GM21423 (cell line): ENCODE results near the gene BRIP1.
"Not testable (repeated sequence)": the region's sequence is repeated elsewhere in the genome, so short reads cannot be mapped to it uniquely, and the experiment has no call there.

Experiments
- ATAC-seq: cut with Tn5 transposase; IDR thresholded peaks from one replicate; pipeline ENCODE4 v1.9.1; 2021; ENCODE audit warnings: mild to moderate bottlenecking, moderate library complexity; ENCODE audit not compliant: unreplicated experiment

BRIP1 gene

GRCh38 chr17:61670691-61671090, 192.6 kb downstream of the BRIP1 start:
- ATAC-seq: no peak

DNA sequence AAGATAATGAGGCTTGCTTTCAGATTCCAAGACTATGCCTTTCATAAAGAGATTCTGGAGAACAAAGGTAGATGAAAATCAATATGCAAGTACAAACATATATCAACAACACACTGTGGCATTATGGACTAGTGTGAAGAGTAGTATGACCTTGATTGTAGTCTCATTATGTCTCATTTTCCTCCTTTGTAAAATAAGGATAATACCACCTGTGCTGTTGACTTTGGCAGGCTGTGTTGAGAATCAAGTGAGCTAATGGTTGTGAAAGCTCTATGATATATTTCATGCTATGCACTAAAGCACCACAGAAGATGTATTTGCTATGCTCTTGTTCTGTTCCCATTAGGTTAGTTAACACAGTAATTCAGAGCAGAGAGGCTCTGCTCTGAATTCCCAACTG, 193.8 kb downstream of the BRIP1 start:
- ATAC-seq: no peak

DNA sequence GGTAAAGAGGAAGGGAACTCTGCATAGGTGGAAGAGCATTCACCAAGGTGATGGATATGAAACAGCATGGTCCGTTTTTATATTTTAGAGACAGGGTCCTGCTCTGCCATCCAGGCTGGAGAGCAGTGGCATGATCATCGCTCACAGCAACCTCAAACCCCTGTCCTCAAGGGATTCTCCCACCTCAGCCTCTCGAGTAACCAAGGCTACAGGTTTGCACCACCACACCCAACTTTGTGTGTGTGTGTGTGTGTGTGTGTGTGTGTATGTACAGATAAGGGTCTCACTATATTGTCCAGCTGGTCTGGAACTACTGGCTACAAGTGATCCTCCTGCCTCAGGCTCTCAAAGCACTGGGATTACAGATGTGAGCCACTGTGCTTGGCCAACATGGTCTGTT, 194.8 kb downstream of the BRIP1 start:
- ATAC-seq: no peak

DNA sequence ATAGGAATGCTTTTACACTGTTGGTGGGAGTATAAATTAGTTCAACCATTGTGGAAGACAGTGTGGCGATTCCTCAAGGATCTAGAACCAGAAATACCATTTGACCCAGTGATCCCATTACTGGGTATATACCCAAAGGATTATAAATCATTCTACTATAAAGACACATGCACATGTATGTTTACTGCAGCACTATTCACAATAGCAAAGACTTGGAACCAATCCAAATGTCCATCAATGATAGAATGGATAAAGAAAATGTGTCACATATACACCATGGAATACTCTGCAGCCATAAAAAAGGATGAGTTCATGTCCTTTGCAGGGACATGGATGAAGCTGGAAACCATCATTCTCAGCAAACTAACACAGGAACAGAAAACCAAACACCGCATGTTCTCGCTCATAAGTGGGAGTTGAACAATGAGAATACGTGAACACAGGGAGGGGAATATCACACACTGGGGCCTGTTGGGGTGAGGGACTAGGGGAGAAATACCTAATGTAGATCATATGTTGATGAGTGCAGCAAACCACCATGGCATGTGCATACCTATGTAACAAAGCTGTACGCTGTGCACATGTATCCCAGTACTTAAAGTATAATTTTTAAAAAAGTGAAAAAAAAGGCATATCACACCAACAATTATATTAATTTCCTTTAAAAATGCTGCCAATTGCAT, 196.8 kb downstream of the BRIP1 start:
- ATAC-seq: not testable (repeated sequence)

DNA sequence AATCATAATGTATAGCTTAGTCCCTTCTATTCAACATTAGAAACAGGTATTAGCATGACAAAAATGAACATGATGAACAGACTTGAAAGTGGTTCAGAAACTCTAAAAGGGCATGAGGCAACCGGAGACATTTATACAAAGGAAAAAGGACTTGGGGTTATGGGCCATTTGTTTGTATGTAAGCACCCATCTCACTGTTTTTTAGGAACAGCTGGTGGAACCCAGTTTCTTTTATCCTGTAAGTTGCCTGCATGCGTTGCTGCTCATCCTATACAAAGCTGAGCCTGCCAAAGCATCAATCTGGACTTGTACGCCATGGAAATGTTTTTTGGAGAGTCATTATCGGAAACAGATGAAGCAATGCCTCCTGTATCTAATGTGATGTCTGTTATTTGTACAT, 200.0 kb downstream of the BRIP1 start:
- ATAC-seq: no peak

DNA sequence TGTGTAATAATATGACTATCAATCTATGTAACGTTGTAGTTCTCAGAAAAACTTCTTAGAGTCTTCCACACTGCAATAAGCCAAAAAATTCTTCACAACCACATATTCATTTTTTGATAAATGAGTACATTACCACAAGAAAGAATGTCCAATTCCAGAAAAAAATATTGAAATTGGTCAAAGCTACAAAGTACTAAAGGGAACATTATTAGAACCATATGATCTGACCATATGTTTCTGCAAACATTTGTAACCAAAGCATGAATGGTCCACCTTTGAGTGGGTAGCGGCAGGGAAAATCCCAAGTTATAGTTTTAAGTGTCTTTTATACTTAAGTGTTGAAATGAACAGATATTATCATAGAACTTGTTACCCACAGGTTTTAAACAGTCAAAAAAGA, 200.6 kb downstream of the BRIP1 start:
- no peak for ATAC-seq

GRCh38 chr17:61662186-61662585, 201.1 kb downstream of the BRIP1 start:
- ATAC-seq: no peak

DNA sequence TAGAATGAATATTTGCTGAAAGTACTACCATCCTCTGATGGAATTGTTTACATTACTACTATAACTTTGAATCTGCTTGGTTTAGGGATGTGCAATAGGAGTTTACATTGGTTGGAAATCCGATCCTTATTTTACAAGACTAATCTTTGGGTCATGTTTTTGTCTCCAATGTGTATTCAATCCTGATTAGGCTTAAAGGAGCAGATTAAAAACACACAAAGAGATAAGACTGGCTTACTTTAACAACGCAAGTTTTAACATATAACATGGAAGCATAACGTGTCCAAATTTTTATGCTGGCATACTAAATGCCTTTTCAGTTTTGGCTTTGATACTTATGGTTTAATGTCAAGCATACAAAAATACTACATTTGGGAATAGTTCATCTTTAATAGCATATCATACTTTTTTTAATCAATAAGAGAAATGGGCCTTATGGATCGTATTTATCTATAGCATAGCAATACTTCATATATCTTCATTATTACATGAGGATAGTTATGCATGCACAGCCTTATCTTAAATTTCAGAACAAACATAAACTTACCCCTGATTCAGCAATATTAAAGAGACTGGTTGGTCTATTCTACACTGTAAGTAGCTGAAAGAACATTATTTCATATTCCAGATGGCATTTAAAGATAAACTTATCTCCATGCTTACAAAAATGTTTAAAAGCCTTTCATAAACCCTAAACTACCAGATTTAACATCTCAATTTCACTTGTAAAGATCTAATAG, 202.4 kb downstream of the BRIP1 start:
- ATAC-seq: no peak

- no peak for ATAC-seq
These were observed 203.9 kb downstream of the BRIP1 start for GRCh38 chr17:61659437-61659836.

GRCh38 chr17:61658183-61658582, 205.1 kb downstream of the BRIP1 start:
- ATAC-seq: no peak

GRCh38 chr17:61657338-61657737, 206.0 kb downstream of the BRIP1 start:
- no peak for ATAC-seq

GRCh38 chr17:61656721-61657217, 206.6 kb downstream of the BRIP1 start:
- ATAC-seq: no peak

- no peak for ATAC-seq
These were observed 212.6 kb downstream of the BRIP1 start for GRCh38 chr17:61650749-61651148.

- no peak for ATAC-seq
These were observed 214.7 kb downstream of the BRIP1 start for GRCh38 chr17:61648587-61648986.

GRCh38 chr17:61647047-61647446, 216.3 kb downstream of the BRIP1 start:
- ATAC-seq: no peak

GRCh38 chr17:61646482-61646881, 216.8 kb downstream of the BRIP1 start:
- ATAC-seq: no peak

DNA sequence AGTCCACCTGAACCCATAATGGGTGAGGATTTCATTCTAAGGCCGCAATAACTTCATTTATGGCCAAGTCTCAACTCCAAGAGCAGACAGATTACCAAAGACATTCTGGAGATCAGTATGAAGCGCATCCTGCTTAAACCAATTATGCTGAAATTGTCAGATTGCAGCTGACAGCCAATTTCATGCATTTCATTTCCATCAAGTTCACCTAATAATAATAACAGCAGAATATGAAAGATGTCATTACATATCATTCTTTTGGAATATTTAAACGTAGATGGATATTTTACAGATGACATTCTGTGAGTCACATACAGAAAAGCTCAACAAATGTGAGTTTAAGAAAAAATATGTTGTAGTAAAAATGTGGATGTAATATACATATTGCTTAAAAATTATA, 217.4 kb downstream of the BRIP1 start:
- no peak for ATAC-seq

DNA sequence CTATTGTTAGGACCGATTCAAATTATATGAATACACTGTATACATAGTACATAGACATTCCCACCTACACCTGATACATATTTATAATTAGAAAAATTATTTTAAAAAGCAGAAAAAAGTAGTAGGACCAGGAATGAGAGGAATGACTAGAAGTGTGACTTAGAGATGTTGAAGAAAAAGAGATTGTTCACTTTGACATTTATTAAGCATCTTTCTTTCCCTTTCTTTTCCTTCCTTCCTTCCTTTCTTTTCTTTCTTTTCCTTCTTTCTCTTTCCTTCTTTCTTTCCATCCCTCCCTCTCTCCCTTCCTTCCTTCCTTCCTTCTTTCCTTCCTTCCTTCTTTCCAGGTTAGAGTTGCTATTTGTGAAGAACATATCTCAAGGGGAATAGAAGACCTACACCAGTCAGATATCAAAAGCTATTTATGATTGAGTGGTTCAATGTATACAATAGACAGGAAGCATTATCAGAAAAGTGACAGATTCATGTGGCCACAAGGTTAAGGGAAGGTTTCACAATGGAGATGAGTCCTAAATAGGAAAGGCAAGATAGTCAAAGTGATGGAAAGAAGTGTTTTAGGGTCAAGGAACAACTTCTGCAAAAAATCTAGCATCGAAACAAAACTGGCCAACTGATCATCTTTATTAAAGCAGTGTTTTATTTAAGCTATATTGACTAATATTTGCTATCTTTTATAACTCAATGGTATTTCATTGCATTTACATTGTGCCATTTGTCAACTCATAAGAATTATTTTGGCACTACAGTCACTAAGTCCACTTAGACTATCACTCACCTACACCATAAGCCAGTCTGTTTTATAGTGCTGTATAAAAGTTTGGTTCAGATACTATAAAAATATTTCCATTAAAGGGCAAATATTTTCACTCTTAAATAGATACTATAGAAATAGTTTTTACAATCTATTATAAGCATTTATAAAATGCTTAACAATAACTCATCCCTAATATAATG, 218.2 kb downstream of the BRIP1 start:
- ATAC-seq: no peak

DNA sequence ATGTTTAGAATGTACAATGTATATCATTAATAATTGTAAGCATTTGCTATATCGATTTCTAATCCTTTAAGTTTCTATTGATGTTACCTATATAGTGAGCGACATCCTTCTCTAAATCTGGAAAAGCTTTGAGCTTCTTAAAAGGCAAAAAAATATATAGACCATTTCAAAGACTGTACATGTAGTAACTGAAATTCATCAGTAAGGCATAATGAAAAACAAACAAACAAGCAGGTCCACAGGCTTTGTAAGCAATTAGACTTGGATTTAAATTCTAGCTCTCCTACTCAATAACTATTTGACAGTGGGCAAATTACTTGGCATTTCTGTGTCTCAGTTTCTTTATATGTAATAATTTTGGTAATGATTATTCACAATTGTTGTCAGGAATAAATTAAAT, 220.6 kb downstream of the BRIP1 start:
- no peak for ATAC-seq

GRCh38 chr17:61641715-61642114, 221.6 kb downstream of the BRIP1 start:
- ATAC-seq: no peak

- no peak for ATAC-seq
These were observed 222.2 kb downstream of the BRIP1 start for GRCh38 chr17:61641084-61641483.
